ENCODE data around the gene ALDOA.

ALDOA gene

GRCh38 chr16:30116291-30117207, 51.0 kb downstream of the ALDOA start:
- no peak for DNase-seq (ENCODE audit: low read depth)

GRCh38 chr16:30117768-30118167, 52.2 kb downstream of the ALDOA start:
- DNase-seq (ENCODE audit: low read depth) = no peak

- DNase-seq (ENCODE audit: low read depth) = no peak
These were observed 53.9 kb downstream of the ALDOA start for GRCh38 chr16:30119428-30119827.
